Trophoblast cell (in vitro differentiated cells and primary cell): ENCODE measurements around the gene TSPO.

Experiments
- DNase-seq, 2 donors: peaks; one replicate each; pipeline ENCODE4 v3.0.0-alpha.2; 2016
- H2AFZ ChIP-seq: 2 replicates; pipeline ENCODE4 v1.6.1; 2013; ENCODE audit warnings: low read length, moderate library complexity, mild to moderate bottlenecking; ENCODE audit not compliant: insufficient read depth, poor library complexity
- H2AK5ac ChIP-seq: 2 replicates; pipeline ENCODE4 v1.6.1; 2013; ENCODE audit warnings: mild to moderate bottlenecking, low read length
- H2BK120ac ChIP-seq: 2 replicates; pipeline ENCODE4 v1.6.1; 2013; ENCODE audit warnings: low read length, mild to moderate bottlenecking, moderate library complexity; ENCODE audit not compliant: insufficient read depth, poor library complexity
- H2BK12ac ChIP-seq: 2 replicates; pipeline ENCODE4 v1.6.1; 2013; ENCODE audit warnings: mild to moderate bottlenecking, low read length, moderate library complexity
- H2BK5ac ChIP-seq: 2 replicates; pipeline ENCODE4 v1.6.1; 2013; ENCODE audit warnings: low read length, low read depth, moderate library complexity, mild to moderate bottlenecking; ENCODE audit not compliant: poor library complexity
- H3K14ac ChIP-seq: 2 replicates; pipeline ENCODE4 v1.6.1; 2013; ENCODE audit warnings: mild to moderate bottlenecking, low read length
- H3K18ac ChIP-seq: 2 replicates; pipeline ENCODE4 v1.6.1; 2013; ENCODE audit warnings: mild to moderate bottlenecking, low read length
- H3K23ac ChIP-seq: 2 replicates; pipeline ENCODE4 v1.6.1; 2013; ENCODE audit warnings: low read length
- H3K27ac ChIP-seq: 2 replicates; pipeline ENCODE4 v1.5.1; 2013; ENCODE audit warnings: low read depth, mild to moderate bottlenecking, inconsistent platforms, low read length, moderate library complexity
- H3K27me3 ChIP-seq: 2 replicates; pipeline ENCODE4 v1.6.1; 2013; ENCODE audit warnings: inconsistent platforms, mild to moderate bottlenecking, low read length, moderate library complexity; ENCODE audit not compliant: insufficient read depth
- H3K36me3 ChIP-seq, 2 experiments: 1 replicate in 1 of 2; 2 replicates in 1 of 2; pipeline ENCODE4 v1.6.1; 2013; ENCODE audit warnings: low read length in 2 of 2, mild to moderate bottlenecking in 2 of 2, moderate library complexity in 1 of 2; ENCODE audit not compliant: insufficient read depth in 2 of 2, control insufficient read depth in 1 of 2
- H3K4ac ChIP-seq: 2 replicates; pipeline ENCODE4 v1.6.1; 2013; ENCODE audit warnings: low read depth, mild to moderate bottlenecking, low read length, moderate library complexity
- H3K4me1 ChIP-seq, 2 experiments: 1 replicate in 1 of 2; 2 replicates in 1 of 2; pipeline ENCODE4 v1.6.1; 2013; ENCODE audit warnings: low read length in 2 of 2, mild to moderate bottlenecking in 2 of 2, moderate library complexity in 1 of 2; ENCODE audit not compliant: insufficient read depth in 2 of 2, control insufficient read depth in 1 of 2
- H3K4me2 ChIP-seq: 2 replicates; pipeline ENCODE4 v1.6.1; 2013; ENCODE audit warnings: inconsistent platforms, mild to moderate bottlenecking, low read length, moderate library complexity
- H3K4me3 ChIP-seq: 2 replicates; pipeline ENCODE4 v1.5.1; 2013; ENCODE audit warnings: mild to moderate bottlenecking, low read depth, low read length, inconsistent platforms
- H3K79me1 ChIP-seq: one replicate; pipeline ENCODE4 v1.6.1; 2013; ENCODE audit warnings: low read length
- H3K79me2 ChIP-seq: 2 replicates; pipeline ENCODE4 v1.6.1; 2013; ENCODE audit warnings: low read length, mild to moderate bottlenecking; ENCODE audit not compliant: control insufficient read depth, insufficient read depth, poor library complexity
- H3K9ac ChIP-seq: 2 replicates; pipeline ENCODE4 v1.6.1; 2013; ENCODE audit warnings: mild to moderate bottlenecking, low read length
- H3K9me3 ChIP-seq: 2 replicates; pipeline ENCODE4 v1.6.1; 2013; ENCODE audit warnings: low read depth, mild to moderate bottlenecking, control low read depth, inconsistent platforms, low read length; ENCODE audit not compliant: insufficient read depth
- H4K12ac ChIP-seq: 2 replicates; pipeline ENCODE4 v1.6.1; 2013; ENCODE audit warnings: low read depth, mild to moderate bottlenecking, low read length, moderate library complexity
- H4K8ac ChIP-seq: 2 replicates; pipeline ENCODE4 v1.6.1; 2013; ENCODE audit warnings: low read depth, mild to moderate bottlenecking, low read length, moderate library complexity
- H4K91ac ChIP-seq: one replicate; pipeline ENCODE4 v1.6.1; 2013; ENCODE audit warnings: low read depth, mild to moderate bottlenecking, low read length, moderate library complexity
- WGBS: extraction: QIAGEN DNeasy Blood & Tissue Kit; methylation state at CpG from one replicate; pipeline ENCODE4 v1.1.7; 2013; ENCODE audit warnings: missing lambda C conversion rate; ENCODE audit not compliant: insufficient read length, insufficient coverage; ENCODE audit errors: extremely low coverage; 5-methylcytosine and 5-hydroxymethylcytosine counted together

The TSPO gene

GRCh38 chr22:43210631-43211515 lies 59.5 kb downstream of the TSPO start:
- DNase-seq: no peak
- Histone ChIP-seq H3K36me3 (no peaks in the 10 kb centered on the region), H3K14ac (no peak overlapping the region), H2BK12ac (no peak overlapping the region), H4K91ac (no peak overlapping the region), H3K27ac (no peak overlapping the region), H3K9me3 (peaks cover 2% of the 10 kb centered on the region), H2BK5ac (no peak overlapping the region), H3K4me3 (no peak overlapping the region), H3K4me1 (no peaks in the 10 kb centered on the region), H2AFZ (no peak overlapping the region), H3K27me3 (no peaks in the 10 kb centered on the region), H4K8ac (no peak overlapping the region), H3K79me1 (no peaks in the 10 kb centered on the region), H3K18ac (no peak overlapping the region), H3K4me2 (no peak overlapping the region), H2BK120ac (no peak overlapping the region), H3K4ac (no peak overlapping the region), H3K9ac (no peak overlapping the region), H3K23ac (no peak overlapping the region), H2AK5ac (no peak overlapping the region), H4K12ac (no peak overlapping the region), H3K79me2 (no peaks in the 10 kb centered on the region)
- WGBS: no CpG with 5 or more reads among the region's 34 CpGs

DNA sequence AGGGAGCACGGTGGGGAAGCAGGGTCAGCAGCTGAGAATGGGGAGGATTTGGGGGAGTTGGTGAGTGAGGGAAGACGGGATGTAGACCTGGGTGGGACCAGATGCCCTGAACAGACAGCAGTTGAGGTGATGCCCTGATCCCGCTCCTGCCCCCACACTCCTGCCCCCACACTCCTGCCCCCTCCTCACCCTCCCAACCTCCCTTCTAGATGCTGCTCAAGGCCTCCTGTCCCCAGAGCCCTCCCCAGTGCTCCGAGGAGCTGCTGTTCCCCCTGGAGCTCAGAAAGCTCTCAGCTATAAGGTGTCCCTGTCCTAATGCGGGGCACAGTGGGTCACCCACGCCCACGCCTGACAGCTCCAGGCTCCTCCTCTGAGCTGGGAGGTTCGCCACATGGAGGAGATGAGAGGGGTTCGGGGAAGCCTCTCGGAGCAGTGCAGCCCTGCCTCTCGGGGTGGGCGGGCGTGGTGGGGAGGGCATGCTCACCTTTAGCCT lies 60.6 kb downstream of the TSPO start:
- Histone ChIP-seq H2BK12ac (no peak overlapping the region), H3K4ac (no peak overlapping the region), H4K8ac (no peak overlapping the region), H4K91ac (no peak overlapping the region), H3K79me2 (no peaks in the 10 kb centered on the region), H4K12ac (no peak overlapping the region), H3K79me1 (no peaks in the 10 kb centered on the region), H3K23ac (no peak overlapping the region), H2BK5ac (no peak overlapping the region), H2AFZ (no peak overlapping the region), H3K4me2 (no peak overlapping the region), H2BK120ac (no peak overlapping the region), H3K4me1 (no peaks in the 10 kb centered on the region), H3K14ac (no peak overlapping the region), H3K9ac (no peak overlapping the region), H3K27ac (no peak overlapping the region), H3K18ac (no peak overlapping the region), H3K4me3 (no peak overlapping the region), H3K27me3 (no peaks in the 10 kb centered on the region), H2AK5ac (no peak overlapping the region), H3K36me3 (no peaks in the 10 kb centered on the region), H3K9me3 (peaks cover 2% of the 10 kb centered on the region)
- no CpG with 5 or more reads among the region's 13 CpGs for WGBS
- no peak for DNase-seq

- H3K9me3 ChIP-seq: peaks cover 4% of the 10 kb centered on the region
Measured at GRCh38 chr22:43212434-43212952, 61.1 kb downstream of the TSPO start.

More at GRCh38 chr22:43212434-43212952, 61.1 kb downstream of the TSPO start:
- H3K4me1 ChIP-seq: no peaks in the 10 kb centered on the region
- H3K23ac ChIP-seq: no peak overlapping the region
- no peak overlapping the region for H2BK120ac ChIP-seq
- no peak overlapping the region for H3K14ac ChIP-seq
- no peak overlapping the region for H3K18ac ChIP-seq
- no CpG with 5 or more reads among the region's 23 CpGs for WGBS
- H4K8ac ChIP-seq: no peak overlapping the region
- no peak overlapping the region for H3K4ac ChIP-seq
- no peak for DNase-seq
- no peak overlapping the region for H3K27ac ChIP-seq
- no peaks in the 10 kb centered on the region for H3K79me2 ChIP-seq
- no peak overlapping the region for H2AFZ ChIP-seq
- no peak overlapping the region for H2AK5ac ChIP-seq
- H2BK5ac ChIP-seq: no peak overlapping the region
- no peak overlapping the region for H4K91ac ChIP-seq
- H4K12ac ChIP-seq: no peak overlapping the region
- H2BK12ac ChIP-seq: no peak overlapping the region
- H3K79me1 ChIP-seq: no peaks in the 10 kb centered on the region
- H3K4me3 ChIP-seq: no peak overlapping the region
- no peak overlapping the region for H3K9ac ChIP-seq
- H3K36me3 ChIP-seq: no peaks in the 10 kb centered on the region
- H3K27me3 ChIP-seq: no peaks in the 10 kb centered on the region
- H3K4me2 ChIP-seq: no peak overlapping the region
